ENCODE results near the gene AADACL3.

AADACL3 gene

DNA sequence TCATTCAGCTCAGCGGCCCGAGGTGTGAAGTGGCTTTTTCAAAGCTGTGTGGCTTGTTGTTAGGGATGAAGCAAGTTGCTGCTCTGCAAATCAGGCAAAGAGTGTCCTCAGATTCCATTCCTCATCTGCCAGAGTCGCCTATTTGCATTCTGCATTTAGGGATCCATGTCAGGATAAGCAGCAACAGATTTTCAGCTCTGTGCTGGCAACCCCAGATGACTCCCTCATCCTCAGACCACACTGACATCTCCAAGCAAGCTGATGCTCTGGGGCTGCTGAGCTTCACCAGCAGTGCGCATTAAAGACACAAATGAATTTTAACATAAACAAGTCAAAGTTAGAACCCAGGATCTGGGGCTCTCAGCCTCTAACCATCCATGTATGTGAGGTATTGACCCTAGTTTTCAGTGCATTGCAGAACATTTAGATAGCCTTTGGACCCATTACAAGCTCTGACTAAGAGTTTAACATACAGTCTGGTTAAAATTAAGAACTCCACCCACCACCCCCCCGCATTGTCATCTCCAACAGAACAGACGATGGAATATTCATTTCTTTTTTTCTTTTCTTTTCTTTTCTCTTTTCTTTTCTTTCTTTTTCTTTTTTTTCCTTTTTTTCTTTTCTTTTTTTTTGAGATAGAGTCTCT, 41.0 kb downstream of the AADACL3 start:
- no peaks in the 10 kb centered on the region for H3K9me3 ChIP-seq (replicated peaks; ENCODE audit: insufficient read depth, low read length)
- no peaks in the 10 kb centered on the region for H3K36me3 ChIP-seq (replicated peaks; ENCODE audit: insufficient read depth, low read length)
- peaks cover 74% of the 10 kb centered on the region for H3K27me3 ChIP-seq (replicated peaks; ENCODE audit: insufficient read depth, low read length)
- no peaks in the 10 kb centered on the region for H3K4me1 ChIP-seq (ENCODE audit: low read length)
- H3K9me2 ChIP-seq (replicated peaks; ENCODE audit: insufficient read depth, low read length), result no peaks in the 10 kb centered on the region
- TF ChIP-seq EZH2 (optimal IDR thresholded peaks at IDR 0.05; ENCODE audit: low read depth, low read length) (no peak), EZH2phosphoT487 (IDR thresholded peaks at IDR 0.05; ENCODE audit: low read length) (no peak)
- TF ChIP-seq, protein P1, sequence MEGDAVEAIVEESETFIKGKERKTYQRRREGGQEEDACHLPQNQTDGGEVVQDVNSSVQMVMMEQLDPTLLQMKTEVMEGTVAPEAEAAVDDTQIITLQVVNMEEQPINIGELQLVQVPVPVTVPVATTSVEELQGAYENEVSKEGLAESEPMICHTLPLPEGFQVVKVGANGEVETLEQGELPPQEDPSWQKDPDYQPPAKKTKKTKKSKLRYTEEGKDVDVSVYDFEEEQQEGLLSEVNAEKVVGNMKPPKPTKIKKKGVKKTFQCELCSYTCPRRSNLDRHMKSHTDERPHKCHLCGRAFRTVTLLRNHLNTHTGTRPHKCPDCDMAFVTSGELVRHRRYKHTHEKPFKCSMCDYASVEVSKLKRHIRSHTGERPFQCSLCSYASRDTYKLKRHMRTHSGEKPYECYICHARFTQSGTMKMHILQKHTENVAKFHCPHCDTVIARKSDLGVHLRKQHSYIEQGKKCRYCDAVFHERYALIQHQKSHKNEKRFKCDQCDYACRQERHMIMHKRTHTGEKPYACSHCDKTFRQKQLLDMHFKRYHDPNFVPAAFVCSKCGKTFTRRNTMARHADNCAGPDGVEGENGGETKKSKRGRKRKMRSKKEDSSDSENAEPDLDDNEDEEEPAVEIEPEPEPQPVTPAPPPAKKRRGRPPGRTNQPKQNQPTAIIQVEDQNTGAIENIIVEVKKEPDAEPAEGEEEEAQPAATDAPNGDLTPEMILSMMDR (IDR thresholded peaks at IDR 0.05; ENCODE audit: low read length), result no peak
- H3K27ac ChIP-seq (ENCODE audit: low read length), result no peak overlapping the region
- H3F3A ChIP-seq (ENCODE audit: insufficient read depth, low read length), result no peaks in the 10 kb centered on the region
- no peak for DNase-seq
- H3K4me2 ChIP-seq (ENCODE audit: low read depth, low read length), result no peak overlapping the region
- H3K4me3 ChIP-seq (ENCODE audit: low read length), result no peak overlapping the region
- no peaks in the 10 kb centered on the region for H4K20me1 ChIP-seq (ENCODE audit: insufficient read depth, low read length)
- no peak overlapping the region for H2AFZ ChIP-seq (ENCODE audit: low read length)
- no peaks in the 10 kb centered on the region for H3K79me2 ChIP-seq (ENCODE audit: low read length)
- H3K9ac ChIP-seq (ENCODE audit: low read length), result no peak overlapping the region

DNA sequence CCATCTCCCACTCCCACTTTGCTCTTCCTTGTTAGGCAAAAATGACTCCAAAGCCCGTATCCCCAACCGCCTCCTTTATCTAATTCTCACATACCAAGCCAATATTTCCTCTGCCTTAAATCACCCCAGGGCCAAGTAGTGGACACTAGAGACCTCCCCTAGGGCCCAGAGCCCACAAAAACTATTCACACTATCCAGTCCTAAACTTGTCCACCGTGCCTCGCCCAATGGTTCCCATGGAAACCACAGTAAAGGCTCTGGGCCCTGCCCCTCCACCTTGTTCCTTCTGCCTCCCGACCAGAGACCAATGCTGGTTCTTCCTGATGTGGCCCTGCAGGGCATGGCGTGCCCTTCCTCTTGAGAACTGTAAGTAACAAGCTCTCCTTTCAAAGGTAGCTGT, 41.9 kb downstream of the AADACL3 start:
- Histone ChIP-seq H2AFZ (ENCODE audit: low read length) (no peak overlapping the region), H3K9ac (ENCODE audit: low read length) (no peak overlapping the region)

DNA sequence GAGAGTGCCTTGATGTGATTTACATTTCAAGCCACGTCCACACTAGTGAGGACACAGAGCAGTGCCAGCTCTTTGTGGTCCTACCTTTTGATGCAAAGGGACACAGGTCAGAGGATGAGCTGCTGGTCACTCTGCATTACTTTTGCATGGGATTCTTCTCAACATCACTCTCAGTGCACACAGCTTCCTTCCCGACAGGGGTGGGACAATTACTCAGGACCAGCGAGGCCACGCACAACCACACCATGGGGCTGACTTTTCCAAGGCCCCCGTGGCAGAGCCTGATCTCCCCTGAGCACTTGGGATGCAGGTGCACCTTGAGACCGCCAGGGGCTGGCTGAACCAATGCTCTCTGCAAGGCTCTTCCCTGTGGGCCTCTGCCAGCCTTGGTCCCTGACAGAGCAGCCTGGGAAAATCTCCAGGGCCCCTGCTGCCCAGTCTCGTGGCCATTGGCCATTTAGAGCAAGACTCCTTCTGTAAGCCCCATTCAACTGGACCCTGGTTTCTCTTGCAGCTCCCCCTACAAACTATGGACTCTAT, 44.4 kb downstream of the AADACL3 start:
- Histone ChIP-seq H3K36me3 (replicated peaks; ENCODE audit: insufficient read depth, low read length) (no peaks in the 10 kb centered on the region), H2AFZ (ENCODE audit: low read length) (no peak overlapping the region), H3K4me3 (ENCODE audit: low read length) (no peak overlapping the region), H3K27ac (ENCODE audit: low read length) (no peak overlapping the region), H3K9ac (ENCODE audit: low read length) (no peak overlapping the region), H4K20me1 (ENCODE audit: insufficient read depth, low read length) (no peaks in the 10 kb centered on the region), H3K9me3 (replicated peaks; ENCODE audit: insufficient read depth, low read length) (no peaks in the 10 kb centered on the region), H3K4me1 (ENCODE audit: low read length) (no peaks in the 10 kb centered on the region), H3K79me2 (ENCODE audit: low read length) (no peaks in the 10 kb centered on the region), H3K9me2 (replicated peaks; ENCODE audit: insufficient read depth, low read length) (no peaks in the 10 kb centered on the region), H3F3A (ENCODE audit: insufficient read depth, low read length) (no peaks in the 10 kb centered on the region), H3K4me2 (ENCODE audit: low read depth, low read length) (no peak overlapping the region), H3K27me3 (replicated peaks; ENCODE audit: insufficient read depth, low read length) (peaks cover 60% of the 10 kb centered on the region)
- TF ChIP-seq EZH2 (optimal IDR thresholded peaks at IDR 0.05; ENCODE audit: low read depth, low read length), result no peak
- TF ChIP-seq, protein P1 (IDR thresholded peaks at IDR 0.05; ENCODE audit: low read length), result peak; percentile 28
- DNase-seq, result no peak

More for the DNA sequence above, 41.9 kb downstream of the AADACL3 start:
- no peak overlapping the region for H3K4me3 ChIP-seq (ENCODE audit: low read length)
- H3K4me1 ChIP-seq (ENCODE audit: low read length), result no peaks in the 10 kb centered on the region
- no peaks in the 10 kb centered on the region for H3K36me3 ChIP-seq (replicated peaks; ENCODE audit: insufficient read depth, low read length)
- H3K4me2 ChIP-seq (ENCODE audit: low read depth, low read length), result no peak overlapping the region
- H3K9me2 ChIP-seq (replicated peaks; ENCODE audit: insufficient read depth, low read length), result no peaks in the 10 kb centered on the region
- TF ChIP-seq EZH2 (optimal IDR thresholded peaks at IDR 0.05; ENCODE audit: low read depth, low read length), result no peak
- TF ChIP-seq EZH2phosphoT487 (IDR thresholded peaks at IDR 0.05; ENCODE audit: low read length), result no peak
- TF ChIP-seq, protein P1 (IDR thresholded peaks at IDR 0.05; ENCODE audit: low read length), result no peak
- H3F3A ChIP-seq (ENCODE audit: insufficient read depth, low read length), result no peaks in the 10 kb centered on the region
- peaks cover 68% of the 10 kb centered on the region for H3K27me3 ChIP-seq (replicated peaks; ENCODE audit: insufficient read depth, low read length)
- H3K9me3 ChIP-seq (replicated peaks; ENCODE audit: insufficient read depth, low read length), result no peaks in the 10 kb centered on the region
- DNase-seq, result no peak
- no peak overlapping the region for H3K27ac ChIP-seq (ENCODE audit: low read length)
- no peaks in the 10 kb centered on the region for H4K20me1 ChIP-seq (ENCODE audit: insufficient read depth, low read length)
- no peaks in the 10 kb centered on the region for H3K79me2 ChIP-seq (ENCODE audit: low read length)

Data from MM.1S (cell line).